Measurements from ENCODE around the gene EDIL3.

The EDIL3 gene

DNA sequence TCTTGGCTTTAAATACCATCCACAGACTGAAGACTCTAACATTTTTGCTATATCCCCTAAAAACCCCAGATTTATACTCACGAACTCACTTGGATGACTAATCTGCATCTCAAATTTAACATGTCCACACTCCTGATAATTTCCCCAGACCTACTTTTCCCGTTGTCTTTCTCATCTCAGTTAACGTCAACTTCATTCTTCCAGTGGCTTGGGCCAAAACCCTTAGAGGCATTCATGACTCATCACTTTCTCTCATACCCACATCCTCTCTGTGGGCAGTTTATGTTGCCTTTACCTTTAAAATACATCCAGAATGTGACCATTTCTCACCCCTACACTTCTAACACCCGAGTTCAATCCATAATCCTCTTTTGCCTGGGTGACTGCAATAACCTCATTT is 96.7 kb downstream of the EDIL3 start:
- DNase-seq (ENCODE audit: low read depth), result peak; percentile 86
- TF ChIP-seq, protein P1, sequence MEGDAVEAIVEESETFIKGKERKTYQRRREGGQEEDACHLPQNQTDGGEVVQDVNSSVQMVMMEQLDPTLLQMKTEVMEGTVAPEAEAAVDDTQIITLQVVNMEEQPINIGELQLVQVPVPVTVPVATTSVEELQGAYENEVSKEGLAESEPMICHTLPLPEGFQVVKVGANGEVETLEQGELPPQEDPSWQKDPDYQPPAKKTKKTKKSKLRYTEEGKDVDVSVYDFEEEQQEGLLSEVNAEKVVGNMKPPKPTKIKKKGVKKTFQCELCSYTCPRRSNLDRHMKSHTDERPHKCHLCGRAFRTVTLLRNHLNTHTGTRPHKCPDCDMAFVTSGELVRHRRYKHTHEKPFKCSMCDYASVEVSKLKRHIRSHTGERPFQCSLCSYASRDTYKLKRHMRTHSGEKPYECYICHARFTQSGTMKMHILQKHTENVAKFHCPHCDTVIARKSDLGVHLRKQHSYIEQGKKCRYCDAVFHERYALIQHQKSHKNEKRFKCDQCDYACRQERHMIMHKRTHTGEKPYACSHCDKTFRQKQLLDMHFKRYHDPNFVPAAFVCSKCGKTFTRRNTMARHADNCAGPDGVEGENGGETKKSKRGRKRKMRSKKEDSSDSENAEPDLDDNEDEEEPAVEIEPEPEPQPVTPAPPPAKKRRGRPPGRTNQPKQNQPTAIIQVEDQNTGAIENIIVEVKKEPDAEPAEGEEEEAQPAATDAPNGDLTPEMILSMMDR (IDR thresholded peaks at IDR 0.05; ENCODE audit: low read length, missing control alignments), result no peak
- no peak overlapping the region for H3K4me3 ChIP-seq (replicated peaks; ENCODE audit: low read depth, low read length)

DNA sequence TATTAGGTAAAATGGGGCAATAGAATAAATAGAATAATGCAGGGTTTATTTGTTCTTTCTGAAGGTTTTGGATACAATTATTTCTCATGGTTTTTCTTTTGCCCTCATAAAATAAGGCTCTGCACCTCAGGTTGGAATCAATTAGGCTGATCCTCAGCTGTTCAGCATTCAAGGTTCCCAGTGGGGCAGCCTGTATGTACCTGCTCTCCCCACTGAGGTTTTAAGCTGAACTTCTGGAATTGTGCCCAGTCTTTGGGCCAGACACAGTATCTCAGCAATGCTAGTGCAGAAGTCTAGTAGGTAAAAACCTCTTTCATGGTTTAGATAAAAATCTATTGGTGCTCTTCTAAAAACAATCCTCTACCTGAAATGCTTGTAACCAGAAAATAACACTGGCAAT is 98.0 kb downstream of the EDIL3 start:
- TF ChIP-seq, protein P1 (IDR thresholded peaks at IDR 0.05; ENCODE audit: low read length, missing control alignments), result no peak
- H3K4me3 ChIP-seq (replicated peaks; ENCODE audit: low read depth, low read length), result no peak overlapping the region
- DNase-seq (ENCODE audit: low read depth), result no peak

GRCh38 chr5:84285641-84286637 is 98.7 kb downstream of the EDIL3 start:
- no peak for DNase-seq (ENCODE audit: low read depth)
- no peak overlapping the region for H3K4me3 ChIP-seq (replicated peaks; ENCODE audit: low read depth, low read length)
- TF ChIP-seq, protein P1 (IDR thresholded peaks at IDR 0.05; ENCODE audit: low read length, missing control alignments), result no peak

DNA sequence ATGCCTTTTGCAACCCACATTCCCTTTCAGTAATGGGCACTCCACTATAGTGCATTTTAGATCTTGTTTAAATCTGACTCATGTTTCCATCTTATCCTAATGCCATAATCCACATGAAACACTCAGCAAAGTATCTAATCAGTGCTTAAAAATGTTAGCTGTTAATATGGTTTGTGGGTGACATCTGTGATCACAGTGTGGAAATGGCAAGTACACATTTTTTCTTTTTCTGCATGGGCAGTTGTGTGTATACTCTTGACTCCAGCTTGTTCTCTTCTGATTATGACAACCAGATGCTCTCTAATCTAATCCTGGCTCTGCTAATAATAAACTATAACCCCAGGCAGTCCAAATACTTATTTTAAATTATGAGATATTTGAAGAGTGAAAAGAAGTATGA is 103.3 kb downstream of the EDIL3 start:
- TF ChIP-seq, protein P1 (IDR thresholded peaks at IDR 0.05; ENCODE audit: low read length, missing control alignments), result no peak
- no peak for DNase-seq (ENCODE audit: low read depth)
- H3K4me3 ChIP-seq (replicated peaks; ENCODE audit: low read depth, low read length), result no peak overlapping the region

GRCh38 chr5:84279234-84279633 is 105.4 kb downstream of the EDIL3 start:
- H3K4me3 ChIP-seq (replicated peaks; ENCODE audit: low read depth, low read length), result no peak overlapping the region
- DNase-seq (ENCODE audit: low read depth), result no peak
- TF ChIP-seq, protein P1 (IDR thresholded peaks at IDR 0.05; ENCODE audit: low read length, missing control alignments), result no peak

DNA sequence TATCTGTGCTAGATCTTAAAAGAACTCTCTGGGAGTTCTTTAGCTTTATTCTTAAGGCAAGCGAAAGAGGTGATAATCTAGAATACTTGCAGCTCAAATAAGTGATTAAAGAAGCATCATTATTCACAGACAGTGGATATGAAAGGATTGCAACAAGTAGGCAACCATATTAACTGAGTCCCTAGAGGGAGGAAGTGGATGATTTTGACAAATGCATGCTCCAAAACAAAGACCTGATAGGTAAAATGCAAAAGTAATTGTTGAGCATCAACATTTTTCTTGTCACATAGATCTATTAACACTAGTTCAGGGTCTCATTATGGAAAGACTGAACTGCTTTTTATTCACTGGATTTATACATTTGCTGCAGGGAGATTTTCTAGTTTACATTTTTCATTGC is 109.1 kb downstream of the EDIL3 start:
- DNase-seq (ENCODE audit: low read depth), result no peak
- TF ChIP-seq, protein P1 (IDR thresholded peaks at IDR 0.05; ENCODE audit: low read length, missing control alignments), result no peak
- H3K4me3 ChIP-seq (replicated peaks; ENCODE audit: low read depth, low read length), result no peak overlapping the region

Measured in fibroblast of pulmonary artery (primary cell).